ENCODE data around the gene SP110. TPM values are rescaled to one million over a fixed set of nuclear protein-coding genes. Genes with fewer than 3 reads are reported as not detected.
A peak's percentile ranks its signal among the peaks of the same experiment; 100 is the strongest.

SP110 gene
- 4.6 and 5.1 TPM in 2 replicates for total RNA-seq (2011; cell fraction: chromatin; rRNA removed; ENCODE audit: low replicate concordance)
- 1.2 and 2.2 TPM in 2 replicates for total RNA-seq (2011; cell fraction: nucleolus; rRNA removed)
- total RNA-seq (2011; cell fraction: nucleoplasm; rRNA removed), result 4.7 and 6.5 TPM in 2 replicates
- total RNA-seq (2014; rRNA removed), result 4.9 and 11.0 TPM in 2 replicates
- 7.1 and 7.8 TPM in 2 replicates for total RNA-seq (2014; rRNA removed; fragmentation: Illumina TruSeq; extraction: Trizol)
- total RNA-seq (2015; rRNA removed; fragmentation: Illumina TruSeq; extraction: Trizol), result 4.1 and 6.7 TPM in 2 replicates
- 5.1 and 6.4 TPM in 2 replicates for total RNA-seq (2021)
- polyA plus RNA-seq (2011; rRNA removed), result 0.92 and 3.6 TPM in 2 replicates
- 1.2 and 3.7 TPM in 2 replicates for polyA plus RNA-seq (2011; cell fraction: cytosol; rRNA removed)
- polyA plus RNA-seq (2011; cell fraction: nucleus; rRNA removed), result 1.7 and 5.5 TPM in 2 replicates
- polyA plus RNA-seq (2012), result 6.1 and 9.3 TPM in 2 replicates
- polyA plus RNA-seq (2014; fragmentation: Illumina TruSeq; extraction: Trizol), result 7.9 and 8.8 TPM in 2 replicates
- polyA plus RNA-seq (2014; fragmentation: Nextera tagmentation; extraction: Ambion mirVana), result 1 to 10 TPM; 7.6 to 8.5 TPM
- 2.8 and 3.9 TPM in 2 replicates for polyA plus RNA-seq (2014; rRNA removed)
- polyA minus RNA-seq (2011; rRNA and poly(A)+ RNA removed), result 2.0 and 2.5 TPM in 2 replicates
- polyA minus RNA-seq (2011; cell fraction: cytosol; rRNA and poly(A)+ RNA removed), result 1.5 TPM in 1 of 2 replicates, not detected in the other
- polyA minus RNA-seq (2011; cell fraction: nucleus; rRNA and poly(A)+ RNA removed), result 1.00 and 2.4 TPM in 2 replicates
- Bru-seq, nascent RNA, result percentile 47 among the genes with signal in this experiment
- BruChase-seq, experiment 1, labeled RNA remaining after a 2-hour chase, result percentile 44 among the genes with signal in this experiment
- BruChase-seq, experiment 2, labeled RNA remaining after a 6-hour chase, result percentile 46 among the genes with signal in this experiment
- long read RNA-seq, experiment 1, transcript SP110-202 (15 exons, 2,080 nt), result major isoform, 7 of 10 reads
- long read RNA-seq, experiment 1, partial matches to known transcripts, result 2 of 10 reads
- long read RNA-seq, experiment 1, other reads (novel, unspliced or antisense), result 1 of 10 reads
- long read RNA-seq, experiment 2, partial matches to known transcripts, result 0 of 6 reads
- long read RNA-seq, experiment 2, other reads (novel, unspliced or antisense), result 4 of 6 reads
- long read RNA-seq, experiment 3, partial matches to known transcripts, result 7 of 9 reads
- long read RNA-seq, experiment 3, other reads (novel, unspliced or antisense), result 1 of 9 reads

GRCh38 chr2:230219419-230220331 lies at the start of gene SP110:
Gene SP110 (minus strand): TSS chr2:230219984. CDS start chr2:230216927, 3,057 bp downstream.
- Histone ChIP-seq H3K4me2 (ENCODE audit: insufficient read depth, low read length) (peak within 1 kb of the TSS; percentile 97), H3K9me1 (ENCODE audit: control insufficient read depth, insufficient read depth, low read length) (no peaks in the 10 kb centered on the region), H3K79me2 (ENCODE audit: control insufficient read depth, insufficient read depth, low read length) (no peaks in the 10 kb centered on the region), H3K4me1 (replicated peaks in 1 of 2; ENCODE audit: control insufficient read depth in 2 of 2, insufficient read depth in 2 of 2, low read length in 2 of 2) (peaks cover 2 to 5% of the 10 kb centered on the region in 2 experiments; a peak in 3 of 5 replicates), H3K9me3 (replicated peaks; ENCODE audit: control insufficient read depth, insufficient read depth, low read depth, low read length) (no peaks in the 10 kb centered on the region), H2AFZ (ENCODE audit: low read depth, low read length) (peak within 1 kb of the TSS; percentile 99), H4K20me1 (replicated peaks; ENCODE audit: control insufficient read depth, insufficient read depth, low read length) (no peaks in the 10 kb centered on the region), H3K4me3 (peak within 1 kb of the TSS; percentile 67), H3K27me3 (ENCODE audit: control insufficient read depth in 2 of 2, insufficient read depth in 2 of 2, low read length in 2 of 2) (no peaks in the 10 kb centered on the region), H3K27ac (ENCODE audit: extremely low read depth, low read depth, low read length) (peak within 1 kb of the TSS; percentile 75), H3K36me3 (ENCODE audit: control insufficient read depth, insufficient read depth, low read length) (no peaks in the 10 kb centered on the region), H3K9ac (ENCODE audit: insufficient read depth in 1 of 2, low read depth in 2 of 2, low read length in 2 of 2) (peak within 1 kb of the TSS; percentile 71 to 85)
- ChIA-PET CTCF (ENCODE audit: low intra/inter-chr PET ratio) (interaction anchor here (0.6 kb wide), 1 partner anchor 226 kb away, joined by 3 read pairs; no protein-coding TSS in a partner anchor), POLR2A (interaction anchor here (0.6 kb wide), 1 partner anchor 383 kb away, joined by 3 read pairs; no protein-coding TSS in a partner anchor)
- intact Hi-C loops (cut with micrococcal nuclease) (no loop called here), in situ Hi-C loops (cut with MboI) (no loop called here)
- FAIRE-seq (peak; percentile 83), DNase-seq (ENCODE audit: extremely low read depth in 1 of 4, low spot score in 3 of 4) (peak; percentile 19 to 69 (median 42)), ATAC-seq (peak; percentile 94)
- TSS peak; percentile 61 for BruUV-seq (replicated peaks)
- 9% methylated on average over 16 of the region's 19 CpGs for WGBS (ENCODE audit: insufficient coverage, low coverage, missing lambda C conversion rate)
- TF ChIP-seq ETV1 (tag; conservative IDR thresholded peaks at IDR 0.05; ENCODE audit: low read depth), result peak; percentile 71
- peak; percentile 31; the same call in 1 of the 2 replicates for TF ChIP-seq GABPB1 (CRISPR knock-in tag; IDR thresholded peaks at IDR 0.05)
- peak; percentile 64 for TF ChIP-seq POLR2A (conservative IDR thresholded peaks at IDR 0.05)
- peak; percentile 24; the same call in 1 of the 2 replicates for TF ChIP-seq CXXC5 (CRISPR knock-in tag; IDR thresholded peaks at IDR 0.05)
- no peak for TF ChIP-seq ZNF224 (CRISPR knock-in tag; IDR thresholded peaks at IDR 0.05)
- TF ChIP-seq MEIS2 (IDR thresholded peaks at IDR 0.05; ENCODE audit: partially characterized antibody), result no peak
- TF ChIP-seq ELF1 (tag; IDR thresholded peaks at IDR 0.05), result peak; percentile 87
- peak; percentile 35 for TF ChIP-seq PHF20 (IDR thresholded peaks at IDR 0.05; ENCODE audit: partially characterized antibody)
- TF ChIP-seq ZNF263 (CRISPR knock-in tag; IDR thresholded peaks at IDR 0.05; ENCODE audit: borderline replicate concordance), result no peak
- TF ChIP-seq POLR2AphosphoS5 (IDR thresholded peaks at IDR 0.05; ENCODE audit: control insufficient read depth, insufficient read depth, low read depth, low read length), result peak; percentile 31; the same call in 1 of the 2 replicates
- TF ChIP-seq GABPA (tag; conservative IDR thresholded peaks at IDR 0.05; ENCODE audit: low read depth), result peak; percentile 74
- peak; percentile 33; the same call in 1 of the 2 replicates for TF ChIP-seq TFAP4 (CRISPR knock-in tag; IDR thresholded peaks at IDR 0.05; ENCODE audit: borderline replicate concordance)

Data from K562 (cell line).